ENCODE data around the gene SCRN1. TPM values are rescaled to one million over a fixed set of nuclear protein-coding genes. Genes with fewer than 3 reads are reported as not detected.
A peak's percentile ranks its signal among the peaks of the same experiment; 100 is the strongest.

SCRN1 gene
- total and polyA plus RNA-seq, 7 experiments from 2014 or later: 1.6 to 8.7 (median 2.3) TPM

- Mint-ChIP-seq H3K27me3 (peaks cover 43 to 68% (median 60%) of the 10 kb centered on the region in 5 donors), H3K4me1 (peaks cover 6 to 15% (median 7%) of the 10 kb centered on the region in 7 donors), H3K9me3 (peaks cover 0 to 14% (median 6%) of the 10 kb centered on the region in 11 donors), H3K27ac (no peak overlapping the region), H3K4me3 (peak overlapping the region; percentile 68 to 85 (median 80)), H3K36me3 (peaks cover 0 to 12% (median 3%) of the 10 kb centered on the region in 5 donors)
- no peaks in the 10 kb centered on the region for H3K4me1 ChIP-seq (ENCODE audit: control insufficient read depth in 2 of 2, insufficient read depth in 2 of 2, low read length in 2 of 2)
- POLR2A ChIA-PET: no interaction called here
- H3K36me3 ChIP-seq (ENCODE audit: control insufficient read depth in 2 of 3, insufficient read depth in 3 of 3, low read length in 3 of 3): peaks cover 0 to 3% (median 0%) of the 10 kb centered on the region in 3 experiments
- peaks cover 0 to 4% (median 0%) of the 10 kb centered on the region in 3 experiments for H3K9me3 ChIP-seq (ENCODE audit: control insufficient read depth in 2 of 3, low read length in 3 of 3)
- peaks cover 0 to 7% of the 10 kb centered on the region in 2 donors for H3K27me3 ChIP-seq (ENCODE audit: control insufficient read depth in 2 of 2, insufficient read depth in 2 of 2, low read length in 2 of 2)
- intact Hi-C loops (cut with micrococcal nuclease): loop anchor here (2.0 to 5.0 kb wide), 2 partner anchors 39 kb away; partner anchors contain the start of genes FKBP14 (in 2 of the 2) and PLEKHA8 (in 1 of the 2)
- ATAC-seq (no peak), DNase-seq (no peak)
- H3K27ac ChIP-seq (ENCODE audit: low read depth, low read length): no peak overlapping the region
- CTCF ChIA-PET: no interaction called here
- H3K4me3 ChIP-seq (ENCODE audit: low read length): no peak overlapping the region
Observed at GRCh38 chr7:29987811-29988317, 1.7 kb downstream of the SCRN1 start.

GRCh38 chr7:29987083-29987482 is 2.5 kb downstream of the SCRN1 start:
- Mint-ChIP-seq H3K27ac (no peak overlapping the region), H3K4me1 (peaks cover 6 to 15% (median 7%) of the 10 kb centered on the region in 7 donors)

DNA sequence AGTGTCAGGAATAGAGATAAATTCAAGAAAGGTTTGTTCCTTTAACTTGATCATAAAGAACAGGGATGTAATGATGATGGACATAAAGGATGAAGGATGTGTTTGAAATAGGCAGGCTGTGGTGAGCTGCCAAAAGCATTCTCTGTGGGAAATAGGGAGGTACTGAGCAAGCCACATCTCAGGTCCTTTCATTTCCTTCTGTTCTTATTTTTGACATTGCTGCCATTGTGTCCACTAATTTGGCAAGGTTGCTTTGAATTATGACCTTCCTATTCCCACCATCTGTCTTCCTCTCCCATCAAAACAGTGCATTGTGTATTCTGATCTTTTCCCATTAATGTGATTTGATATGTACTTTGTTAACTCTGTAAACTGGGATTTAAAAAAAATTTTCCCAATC is 9.4 kb downstream of the SCRN1 start:
- H3K4me1 ChIP-seq (ENCODE audit: control insufficient read depth in 2 of 2, insufficient read depth in 2 of 2, low read length in 2 of 2): no peaks in the 10 kb centered on the region
- H3K9me3 ChIP-seq (ENCODE audit: control insufficient read depth in 2 of 3, low read length in 3 of 3): no peaks in the 10 kb centered on the region
- no peak overlapping the region for H3K4me3 ChIP-seq (ENCODE audit: low read length)
- peaks cover 0 to 5% (median 0%) of the 10 kb centered on the region in 7 donors for H3K4me1 Mint-ChIP-seq
- H3K27ac ChIP-seq (ENCODE audit: low read depth, low read length): no peak overlapping the region
- no peak overlapping the region for H3K27ac Mint-ChIP-seq
- no peaks in the 10 kb centered on the region for H3K27me3 ChIP-seq (ENCODE audit: control insufficient read depth in 2 of 2, insufficient read depth in 2 of 2, low read length in 2 of 2)
- intact Hi-C loops (cut with micrococcal nuclease): no loop called here
- DNase-seq (no peak), ATAC-seq (no peak)
- ChIA-PET POLR2A (no interaction called here), CTCF (no interaction called here)
- no peak overlapping the region for H3K4me3 Mint-ChIP-seq
- no peaks in the 10 kb centered on the region for H3K9me3 Mint-ChIP-seq
- H3K36me3 ChIP-seq (ENCODE audit: control insufficient read depth in 2 of 3, insufficient read depth in 3 of 3, low read length in 3 of 3): no peaks in the 10 kb centered on the region
- peaks cover 0 to 5% (median 0%) of the 10 kb centered on the region in 5 donors for H3K36me3 Mint-ChIP-seq
- peaks cover 5 to 32% (median 27%) of the 10 kb centered on the region in 5 donors for H3K27me3 Mint-ChIP-seq

More at GRCh38 chr7:29987083-29987482, 2.5 kb downstream of the SCRN1 start:
- peaks cover 0 to 7% (median 0%) of the 10 kb centered on the region in 11 donors for H3K9me3 Mint-ChIP-seq
- no peak overlapping the region for H3K4me3 ChIP-seq (ENCODE audit: low read length)
- intact Hi-C loops (cut with micrococcal nuclease): loop anchor here in 1 of 2 donors (5.0 kb wide), 1 partner anchor 40 kb away; the partner anchor contains the start of genes FKBP14 and PLEKHA8
- H3K36me3 Mint-ChIP-seq: peaks cover 0 to 9% (median 3%) of the 10 kb centered on the region in 5 donors
- ATAC-seq: no peak
- H3K27me3 Mint-ChIP-seq: peaks cover 43 to 62% (median 56%) of the 10 kb centered on the region in 5 donors
- peaks cover 0 to 4% (median 0%) of the 10 kb centered on the region in 3 experiments for H3K9me3 ChIP-seq (ENCODE audit: control insufficient read depth in 2 of 3, low read length in 3 of 3)
- POLR2A ChIA-PET: no interaction called here
- peaks cover 0 to 7% of the 10 kb centered on the region in 2 donors for H3K27me3 ChIP-seq (ENCODE audit: control insufficient read depth in 2 of 2, insufficient read depth in 2 of 2, low read length in 2 of 2)
- no peak for DNase-seq
- H3K4me3 Mint-ChIP-seq: peak overlapping the region in 1 of 10 donors; percentile 32
- H3K4me1 ChIP-seq (ENCODE audit: control insufficient read depth in 2 of 2, insufficient read depth in 2 of 2, low read length in 2 of 2): no peaks in the 10 kb centered on the region
- H3K36me3 ChIP-seq (ENCODE audit: control insufficient read depth in 2 of 3, insufficient read depth in 3 of 3, low read length in 3 of 3): peaks cover 0 to 3% (median 0%) of the 10 kb centered on the region in 3 experiments
- no peak overlapping the region for H3K27ac ChIP-seq (ENCODE audit: low read depth, low read length)
- CTCF ChIA-PET: no interaction called here

- CTCF ChIA-PET: interaction anchor here (0.7 kb wide), 1 partner anchor 84 kb away, joined by 3 read pairs; no protein-coding TSS in a partner anchor
- Histone ChIP-seq H3K27ac (ENCODE audit: low read depth, low read length) (no peak overlapping the region), H3K9me3 (ENCODE audit: control insufficient read depth in 2 of 3, low read length in 3 of 3) (no peaks in the 10 kb centered on the region), H3K27me3 (ENCODE audit: control insufficient read depth in 2 of 2, insufficient read depth in 2 of 2, low read length in 2 of 2) (no peaks in the 10 kb centered on the region), H3K4me1 (ENCODE audit: control insufficient read depth in 2 of 2, insufficient read depth in 2 of 2, low read length in 2 of 2) (no peaks in the 10 kb centered on the region), H3K36me3 (ENCODE audit: control insufficient read depth in 2 of 3, insufficient read depth in 3 of 3, low read length in 3 of 3) (no peaks in the 10 kb centered on the region), H3K4me3 (ENCODE audit: low read length) (no peak overlapping the region)
- no peaks in the 10 kb centered on the region for H3K36me3 Mint-ChIP-seq
- no peak for ATAC-seq
- peaks cover 0 to 5% (median 0%) of the 10 kb centered on the region in 7 donors for H3K4me1 Mint-ChIP-seq
- intact Hi-C loops (cut with micrococcal nuclease): no loop called here
- no peaks in the 10 kb centered on the region for H3K9me3 Mint-ChIP-seq
- H3K27ac Mint-ChIP-seq: peak overlapping the region in 1 of 9 donors; percentile 69
- no peak overlapping the region for H3K4me3 Mint-ChIP-seq
- POLR2A ChIA-PET: no interaction called here
- peaks cover 5 to 22% (median 20%) of the 10 kb centered on the region in 5 donors for H3K27me3 Mint-ChIP-seq
- no peak for DNase-seq
Observed at GRCh38 chr7:29977886-29978651, 11.5 kb downstream of the SCRN1 start.

GRCh38 chr7:29976673-29977415 is 12.8 kb downstream of the SCRN1 start:
- ATAC-seq (no peak), DNase-seq (no peak)
- no peak overlapping the region for H3K27ac Mint-ChIP-seq
- no peaks in the 10 kb centered on the region for H3K9me3 Mint-ChIP-seq
- Histone ChIP-seq H3K9me3 (ENCODE audit: control insufficient read depth in 2 of 3, low read length in 3 of 3) (no peaks in the 10 kb centered on the region), H3K27me3 (ENCODE audit: control insufficient read depth in 2 of 2, insufficient read depth in 2 of 2, low read length in 2 of 2) (no peaks in the 10 kb centered on the region), H3K27ac (ENCODE audit: low read depth, low read length) (no peak overlapping the region), H3K36me3 (ENCODE audit: control insufficient read depth in 2 of 3, insufficient read depth in 3 of 3, low read length in 3 of 3) (no peaks in the 10 kb centered on the region), H3K4me1 (ENCODE audit: control insufficient read depth in 2 of 2, insufficient read depth in 2 of 2, low read length in 2 of 2) (no peaks in the 10 kb centered on the region), H3K4me3 (ENCODE audit: low read length) (no peak overlapping the region)
- intact Hi-C loops (cut with micrococcal nuclease): no loop called here
- peaks cover 0 to 5% (median 0%) of the 10 kb centered on the region in 7 donors for H3K4me1 Mint-ChIP-seq
- ChIA-PET POLR2A (interaction anchor here (0.9 kb wide), 1 partner anchor 143 kb away, joined by 5 read pairs; no protein-coding TSS in a partner anchor), CTCF (interaction anchor here (0.7 kb wide), 1 partner anchor 85 kb away, joined by 3 read pairs; no protein-coding TSS in a partner anchor)
- H3K4me3 Mint-ChIP-seq: no peak overlapping the region
- H3K36me3 Mint-ChIP-seq: no peaks in the 10 kb centered on the region
- H3K27me3 Mint-ChIP-seq: peaks cover 6 to 20% (median 19%) of the 10 kb centered on the region in 5 donors

GRCh38 chr7:29976266-29976665 is 13.3 kb downstream of the SCRN1 start:
- H3K4me1 ChIP-seq (ENCODE audit: control insufficient read depth in 2 of 2, insufficient read depth in 2 of 2, low read length in 2 of 2): no peaks in the 10 kb centered on the region
- peaks cover 10 to 20% (median 18%) of the 10 kb centered on the region in 5 donors for H3K27me3 Mint-ChIP-seq
- H3K27me3 ChIP-seq (ENCODE audit: control insufficient read depth in 2 of 2, insufficient read depth in 2 of 2, low read length in 2 of 2): no peaks in the 10 kb centered on the region
- intact Hi-C loops (cut with micrococcal nuclease): no loop called here
- DNase-seq (no peak), ATAC-seq (no peak)
- no peaks in the 10 kb centered on the region for H3K36me3 ChIP-seq (ENCODE audit: control insufficient read depth in 2 of 3, insufficient read depth in 3 of 3, low read length in 3 of 3)
- H3K9me3 Mint-ChIP-seq: no peaks in the 10 kb centered on the region
- no peak overlapping the region for H3K27ac ChIP-seq (ENCODE audit: low read depth, low read length)
- ChIA-PET POLR2A (no interaction called here), CTCF (no interaction called here)
- H3K9me3 ChIP-seq (ENCODE audit: control insufficient read depth in 2 of 3, low read length in 3 of 3): no peaks in the 10 kb centered on the region
- H3K4me3 Mint-ChIP-seq: no peak overlapping the region
- no peak overlapping the region for H3K27ac Mint-ChIP-seq
- H3K4me3 ChIP-seq (ENCODE audit: low read length): no peak overlapping the region
- no peaks in the 10 kb centered on the region for H3K36me3 Mint-ChIP-seq
- peaks cover 0 to 5% (median 0%) of the 10 kb centered on the region in 7 donors for H3K4me1 Mint-ChIP-seq
